Endothelial cell (in vitro differentiated cells): ENCODE measurements around the gene SMARCC1. TPM values are rescaled to one million over a fixed set of nuclear protein-coding genes. Genes with fewer than 3 reads are reported as not detected.

ENCODE experiments used
- DNase-seq: peaks from one replicate; pipeline ENCODE4 v3.0.0; 2021; ENCODE audit warnings: low spot score
- H3K27ac Mint-ChIP-seq: one replicate; pipeline ENCODE4 v1.8.0; 2021; ENCODE audit warnings: mixed read lengths, inconsistent platforms; ENCODE audit not compliant: unreplicated experiment
- H3K27me3 Mint-ChIP-seq: one replicate; pipeline ENCODE4 v1.8.0; 2021; ENCODE audit warnings: mild to moderate bottlenecking, moderate library complexity, mixed read lengths, inconsistent platforms; ENCODE audit not compliant: unreplicated experiment
- H3K36me3 Mint-ChIP-seq: one replicate; pipeline ENCODE4 v1.8.0; 2021; ENCODE audit warnings: mild to moderate bottlenecking, low read depth, mixed read lengths, inconsistent platforms; ENCODE audit not compliant: unreplicated experiment
- H3K4me1 Mint-ChIP-seq: one replicate; pipeline ENCODE4 v1.8.0; 2021; ENCODE audit warnings: mild to moderate bottlenecking, mixed read lengths, inconsistent platforms; ENCODE audit not compliant: unreplicated experiment
- H3K4me3 Mint-ChIP-seq: one replicate; pipeline ENCODE4 v1.8.0; 2021; ENCODE audit warnings: mild to moderate bottlenecking, mixed read lengths, inconsistent platforms; ENCODE audit not compliant: unreplicated experiment
- H3K9me3 Mint-ChIP-seq: one replicate; pipeline ENCODE4 v1.8.0; 2021; ENCODE audit warnings: mixed read lengths, inconsistent platforms; ENCODE audit not compliant: unreplicated experiment
- total RNA-seq: library from RNA; stranded (reverse); fragmentation: NEBNext Ultra II Directional; extraction: Animal tissue kit (Norgen Biotek cat#: 25700); gene quantifications from one replicate; pipeline ENCODE4 v1.2.1, GENCODE V29; 2021; ENCODE audit not compliant: unreplicated experiment
- TF ChIP-seq, protein P1 (sequence below): fragments of 200-600 bp; sonication (generic); IDR thresholded peaks from one replicate; pipeline ENCODE4 v1.5.0; 2021; ENCODE audit warnings: antibody characterized with exemption; ENCODE audit not compliant: unreplicated experiment

The SMARCC1 gene
- total RNA-seq, 1 donor from 2014 or later = 138 TPM

GRCh38 chr3:47622671-47623461 lies 158.8 kb downstream of the SMARCC1 start:
- no peaks in the 10 kb centered on the region for H3K4me1 Mint-ChIP-seq
- H3K9me3 Mint-ChIP-seq = no peaks in the 10 kb centered on the region
- H3K4me3 Mint-ChIP-seq = no peak overlapping the region
- TF ChIP-seq, protein P1, sequence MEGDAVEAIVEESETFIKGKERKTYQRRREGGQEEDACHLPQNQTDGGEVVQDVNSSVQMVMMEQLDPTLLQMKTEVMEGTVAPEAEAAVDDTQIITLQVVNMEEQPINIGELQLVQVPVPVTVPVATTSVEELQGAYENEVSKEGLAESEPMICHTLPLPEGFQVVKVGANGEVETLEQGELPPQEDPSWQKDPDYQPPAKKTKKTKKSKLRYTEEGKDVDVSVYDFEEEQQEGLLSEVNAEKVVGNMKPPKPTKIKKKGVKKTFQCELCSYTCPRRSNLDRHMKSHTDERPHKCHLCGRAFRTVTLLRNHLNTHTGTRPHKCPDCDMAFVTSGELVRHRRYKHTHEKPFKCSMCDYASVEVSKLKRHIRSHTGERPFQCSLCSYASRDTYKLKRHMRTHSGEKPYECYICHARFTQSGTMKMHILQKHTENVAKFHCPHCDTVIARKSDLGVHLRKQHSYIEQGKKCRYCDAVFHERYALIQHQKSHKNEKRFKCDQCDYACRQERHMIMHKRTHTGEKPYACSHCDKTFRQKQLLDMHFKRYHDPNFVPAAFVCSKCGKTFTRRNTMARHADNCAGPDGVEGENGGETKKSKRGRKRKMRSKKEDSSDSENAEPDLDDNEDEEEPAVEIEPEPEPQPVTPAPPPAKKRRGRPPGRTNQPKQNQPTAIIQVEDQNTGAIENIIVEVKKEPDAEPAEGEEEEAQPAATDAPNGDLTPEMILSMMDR = no peak
- no peak overlapping the region for H3K27ac Mint-ChIP-seq
- H3K27me3 Mint-ChIP-seq = no peaks in the 10 kb centered on the region
- no peak for DNase-seq
- peaks cover 17% of the 10 kb centered on the region for H3K36me3 Mint-ChIP-seq

- H3K4me3 Mint-ChIP-seq = no peak overlapping the region
- DNase-seq = no peak
Measured at GRCh38 chr3:47617086-47618010, 164.3 kb downstream of the SMARCC1 start.

DNA sequence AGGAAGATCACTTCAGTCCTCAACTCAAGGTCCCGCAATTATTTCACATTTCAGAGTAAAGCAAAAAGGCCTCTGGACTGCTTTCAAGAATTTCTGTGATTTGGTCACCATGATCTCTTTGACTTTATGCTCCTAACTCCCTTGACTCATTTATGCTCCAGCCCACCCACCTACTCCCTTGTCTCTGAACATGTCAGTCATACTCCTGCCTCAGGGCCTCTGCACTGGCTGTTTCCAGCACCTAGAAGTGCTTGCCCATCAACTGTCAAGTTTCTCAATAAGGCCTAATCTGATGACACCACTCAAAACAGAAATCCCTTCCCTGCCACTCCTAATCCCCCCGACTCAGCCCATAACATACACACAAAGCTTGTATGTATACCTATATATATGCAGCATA lies 166.9 kb downstream of the SMARCC1 start:
- Mint-ChIP-seq H3K4me3 (no peak overlapping the region), H3K9me3 (no peaks in the 10 kb centered on the region), H3K4me1 (peaks cover 5% of the 10 kb centered on the region), H3K36me3 (peaks cover 34% of the 10 kb centered on the region), H3K27ac (no peak overlapping the region), H3K27me3 (no peaks in the 10 kb centered on the region)
- TF ChIP-seq, protein P1 = no peak
- no peak for DNase-seq

More at GRCh38 chr3:47617086-47618010, 164.3 kb downstream of the SMARCC1 start:
- TF ChIP-seq, protein P1 = no peak
- Mint-ChIP-seq H3K9me3 (no peaks in the 10 kb centered on the region), H3K36me3 (peaks cover 21% of the 10 kb centered on the region), H3K27ac (no peak overlapping the region), H3K27me3 (no peaks in the 10 kb centered on the region), H3K4me1 (no peaks in the 10 kb centered on the region)

GRCh38 chr3:47613722-47614121 lies 168.0 kb downstream of the SMARCC1 start:
- DNase-seq = no peak
- H3K4me1 Mint-ChIP-seq = peaks cover 5% of the 10 kb centered on the region
- H3K36me3 Mint-ChIP-seq = peaks cover 33% of the 10 kb centered on the region
- no peak overlapping the region for H3K4me3 Mint-ChIP-seq
- no peaks in the 10 kb centered on the region for H3K9me3 Mint-ChIP-seq
- TF ChIP-seq, protein P1 = no peak
- H3K27me3 Mint-ChIP-seq = no peaks in the 10 kb centered on the region
- no peak overlapping the region for H3K27ac Mint-ChIP-seq

DNA sequence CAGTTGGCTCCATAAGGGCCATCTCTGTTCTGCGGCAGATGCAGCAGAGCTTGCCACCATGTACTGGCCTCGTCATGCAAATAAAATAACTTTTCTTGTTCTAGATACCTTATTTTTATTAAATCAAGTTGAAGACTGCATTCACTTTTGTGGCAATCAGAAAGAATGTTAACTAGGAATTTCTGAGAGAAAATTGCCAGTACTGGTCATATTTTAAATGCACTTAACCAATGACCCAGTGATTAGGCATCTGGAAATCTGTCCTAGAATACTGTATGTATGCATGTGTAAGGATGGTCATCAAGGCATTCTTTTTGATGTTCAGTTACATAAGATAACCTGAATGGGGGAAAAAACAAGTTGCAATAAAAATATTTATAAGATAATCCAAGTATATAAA lies 168.8 kb downstream of the SMARCC1 start:
- Mint-ChIP-seq H3K27ac (no peak overlapping the region), H3K9me3 (no peaks in the 10 kb centered on the region), H3K4me1 (peaks cover 5% of the 10 kb centered on the region), H3K4me3 (no peak overlapping the region), H3K27me3 (no peaks in the 10 kb centered on the region), H3K36me3 (peaks cover 39% of the 10 kb centered on the region)
- TF ChIP-seq, protein P1 = no peak
- no peak for DNase-seq
